Chondrocyte (in vitro differentiated cells): ENCODE results near the gene JAM3. TPM values are rescaled to one million over a fixed set of nuclear protein-coding genes. Genes with fewer than 3 reads are reported as not detected.

Experiments used
- DNase-seq: peaks from one replicate; pipeline ENCODE4 v3.0.0; 2021; ENCODE audit warnings: mixed read lengths, low spot score
- H3K27ac Mint-ChIP-seq: one replicate; pipeline ENCODE4 v1.8.0; 2021; ENCODE audit warnings: mild to moderate bottlenecking, moderate library complexity, mixed read lengths; ENCODE audit not compliant: unreplicated experiment
- H3K27me3 Mint-ChIP-seq: 2 replicates; pipeline ENCODE4 v1.8.0; 2021; ENCODE audit warnings: low read depth, mixed read lengths
- H3K36me3 Mint-ChIP-seq: 2 replicates; pipeline ENCODE4 v1.8.0; 2021; ENCODE audit warnings: low read depth, mixed read lengths
- H3K4me1 Mint-ChIP-seq: 2 replicates; pipeline ENCODE4 v1.8.0; 2021; ENCODE audit warnings: low read depth, mild to moderate bottlenecking, mixed read lengths
- H3K4me3 Mint-ChIP-seq: one replicate; pipeline ENCODE4 v1.8.0; 2021; ENCODE audit warnings: mild to moderate bottlenecking, moderate library complexity, mixed read lengths; ENCODE audit not compliant: unreplicated experiment
- H3K9me3 Mint-ChIP-seq: 2 replicates; pipeline ENCODE4 v1.8.0; 2021; ENCODE audit warnings: low read depth, mixed read lengths
- CTCF ChIP-seq: fragments of 200-600 bp; sonication (generic); IDR thresholded peaks from 2 replicates; pipeline ENCODE4 v1.5.0; 2021; ENCODE audit warnings: antibody characterized with exemption, mild to moderate bottlenecking, moderate library complexity
- total RNA-seq: library from RNA; stranded (reverse); gene quantifications from 3 replicates; pipeline ENCODE4 v1.2.1, GENCODE V29; 2021

Gene JAM3
- total RNA-seq, 1 donor from 2014 or later = 105 TPM

GRCh38 chr11:134149371-134149770 lies 80.5 kb downstream of the JAM3 start:
- Mint-ChIP-seq H3K9me3 (no peaks in the 10 kb centered on the region), H3K4me1 (peaks cover 18% of the 10 kb centered on the region), H3K27ac (no peak overlapping the region), H3K36me3 (peaks cover 30% of the 10 kb centered on the region), H3K4me3 (no peak overlapping the region), H3K27me3 (no peaks in the 10 kb centered on the region)
- no peak for TF ChIP-seq CTCF
- DNase-seq = no peak

GRCh38 chr11:134150195-134150903 lies 81.5 kb downstream of the JAM3 start:
- Mint-ChIP-seq H3K27me3 (no peaks in the 10 kb centered on the region), H3K9me3 (no peaks in the 10 kb centered on the region), H3K4me3 (no peak overlapping the region), H3K36me3 (peaks cover 31% of the 10 kb centered on the region), H3K27ac (no peak overlapping the region), H3K4me1 (peaks cover 18% of the 10 kb centered on the region)
- DNase-seq = no peak
- TF ChIP-seq CTCF = no peak

GRCh38 chr11:134151083-134151747 lies 82.3 kb downstream of the JAM3 start:
- DNase-seq = no peak
- Mint-ChIP-seq H3K4me3 (no peak overlapping the region), H3K9me3 (no peaks in the 10 kb centered on the region), H3K27me3 (no peaks in the 10 kb centered on the region), H3K27ac (no peak overlapping the region), H3K4me1 (peaks cover 18% of the 10 kb centered on the region), H3K36me3 (peaks cover 34% of the 10 kb centered on the region)
- TF ChIP-seq CTCF = no peak

GRCh38 chr11:134152696-134153095 lies 83.8 kb downstream of the JAM3 start:
- DNase-seq = no peak

More at GRCh38 chr11:134152696-134153095, 83.8 kb downstream of the JAM3 start:
- Mint-ChIP-seq H3K27ac (no peak overlapping the region), H3K9me3 (no peaks in the 10 kb centered on the region), H3K27me3 (no peaks in the 10 kb centered on the region), H3K4me3 (no peak overlapping the region), H3K36me3 (peaks cover 34% of the 10 kb centered on the region), H3K4me1 (peaks cover 15% of the 10 kb centered on the region)
- no peak for TF ChIP-seq CTCF
